ENCODE measurements around the gene TMTC4.

Gene TMTC4

DNA sequence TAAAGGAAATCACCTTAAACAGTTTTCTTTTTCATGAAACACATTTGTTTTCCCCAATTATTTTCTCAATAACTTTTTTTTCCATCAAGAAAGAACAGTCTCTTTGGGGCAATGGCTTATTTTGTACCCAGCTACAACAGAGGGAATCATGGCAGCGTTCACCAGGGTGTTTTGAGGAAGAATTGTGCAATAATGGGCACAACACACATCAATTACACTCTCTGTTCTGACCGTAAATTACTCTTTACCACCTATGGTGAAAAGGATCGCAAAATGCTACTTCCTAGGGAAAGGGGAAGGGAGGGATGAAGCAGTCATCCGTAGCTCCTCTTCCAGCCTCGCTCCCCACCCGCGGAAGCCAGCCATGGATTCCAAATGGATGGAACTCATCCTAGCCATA, 38.6 kb downstream of the TMTC4 start:
- in situ Hi-C loops (cut with MboI; ENCODE audit: low sequenced_read_pairs): no loop called here

DNA sequence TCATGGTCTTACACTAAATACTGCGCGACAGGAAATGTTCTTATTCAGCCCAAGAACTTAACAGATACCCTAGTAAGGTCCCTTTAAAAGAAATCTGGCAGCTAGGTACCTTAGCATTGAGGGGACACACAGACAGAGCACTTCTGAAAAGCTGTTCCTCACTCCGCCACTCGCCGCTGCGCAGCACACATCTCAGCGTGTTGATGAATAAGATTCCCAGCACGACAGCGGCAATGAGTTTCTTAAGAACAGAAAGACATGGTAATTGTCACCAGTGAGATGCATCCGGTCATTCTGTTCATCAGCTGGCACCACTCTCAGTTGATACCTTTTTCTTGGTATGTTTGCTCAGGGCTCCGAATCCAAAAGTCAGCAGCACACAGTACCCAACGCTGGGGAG, 39.9 kb downstream of the TMTC4 start:
- in situ Hi-C loops (cut with MboI; ENCODE audit: low sequenced_read_pairs): no loop called here

DNA sequence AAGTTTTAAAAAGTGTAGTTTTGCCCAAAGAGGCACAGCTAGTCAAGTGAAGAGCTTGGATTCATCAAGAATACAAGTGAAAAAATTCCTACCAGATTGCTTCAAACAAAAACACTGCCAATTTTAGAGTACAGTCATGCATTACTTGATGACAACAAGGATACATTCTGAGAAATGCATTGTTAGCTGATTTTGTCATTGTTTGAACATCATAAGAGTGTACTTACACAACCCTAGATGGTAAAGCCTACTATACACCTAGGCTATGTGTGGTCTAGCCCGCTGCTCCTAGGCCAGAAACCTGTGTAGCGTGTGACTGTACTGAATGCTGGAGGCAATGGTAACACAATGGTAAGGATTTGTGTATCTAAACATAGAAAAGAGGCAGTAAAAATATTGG, 41.1 kb downstream of the TMTC4 start:
- in situ Hi-C loops (cut with MboI; ENCODE audit: low sequenced_read_pairs): no loop called here

DNA sequence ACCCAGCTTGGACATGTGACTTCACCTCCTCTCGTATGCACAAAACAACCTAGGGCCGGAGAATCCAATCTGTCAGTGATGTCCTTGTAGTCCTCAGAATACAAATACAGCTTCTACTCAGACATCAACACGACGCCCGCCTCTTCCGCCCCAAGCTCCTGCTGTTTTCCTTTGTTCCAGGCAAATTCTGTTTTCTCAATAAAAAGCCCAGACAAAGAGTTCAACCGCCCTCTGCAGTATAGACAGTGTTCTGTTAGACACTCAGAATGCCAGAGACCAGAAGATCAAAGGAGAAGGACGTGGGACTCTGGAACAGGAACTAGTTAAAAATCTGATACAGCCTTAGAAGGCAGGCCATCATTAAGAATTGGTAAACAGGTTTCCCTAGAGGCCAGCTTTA, 44.0 kb downstream of the TMTC4 start:
- in situ Hi-C loops (cut with MboI; ENCODE audit: low sequenced_read_pairs): no loop called here

DNA sequence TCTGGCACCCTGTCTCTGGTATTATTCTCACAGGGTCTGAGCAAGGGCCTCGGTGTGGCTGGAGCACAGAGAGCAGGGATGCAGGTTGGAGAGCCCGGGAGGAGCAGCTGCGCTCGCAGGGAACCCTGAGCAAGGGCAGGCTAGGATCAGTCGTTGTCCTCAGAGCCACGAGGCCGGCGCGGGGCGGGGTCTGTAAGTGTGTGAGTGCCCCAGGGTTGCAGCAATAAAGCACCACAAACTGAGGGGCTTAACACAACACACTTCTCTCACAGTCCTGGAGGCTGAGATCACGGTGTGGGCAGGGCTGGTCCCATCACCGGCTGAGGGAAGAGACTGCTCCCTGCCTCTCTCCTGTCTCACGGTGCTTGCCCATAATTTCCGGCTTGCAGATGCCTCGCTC, 47.5 kb downstream of the TMTC4 start:
- in situ Hi-C loops (cut with MboI; ENCODE audit: low sequenced_read_pairs): no loop called here

DNA sequence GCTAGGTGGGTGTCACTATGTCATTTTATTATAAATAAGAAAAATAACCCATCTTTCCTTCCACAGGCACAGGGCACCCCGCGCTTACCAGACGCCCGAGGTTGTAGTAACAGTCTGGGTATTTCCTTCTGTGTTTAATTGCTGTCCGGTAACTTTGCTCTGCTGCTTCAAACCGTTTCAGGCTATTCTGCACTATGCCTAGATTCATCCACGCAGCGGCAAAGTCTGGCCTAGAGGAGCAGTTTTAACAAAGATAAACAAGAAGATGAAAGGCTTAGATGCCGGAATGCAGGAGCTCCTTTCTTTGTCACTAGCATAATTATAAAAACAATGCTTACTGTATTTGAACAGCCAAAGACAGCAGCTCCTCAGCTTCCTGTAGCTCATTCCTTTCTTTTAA, 49.1 kb downstream of the TMTC4 start:
- in situ Hi-C loops (cut with MboI; ENCODE audit: low sequenced_read_pairs): no loop called here

DNA sequence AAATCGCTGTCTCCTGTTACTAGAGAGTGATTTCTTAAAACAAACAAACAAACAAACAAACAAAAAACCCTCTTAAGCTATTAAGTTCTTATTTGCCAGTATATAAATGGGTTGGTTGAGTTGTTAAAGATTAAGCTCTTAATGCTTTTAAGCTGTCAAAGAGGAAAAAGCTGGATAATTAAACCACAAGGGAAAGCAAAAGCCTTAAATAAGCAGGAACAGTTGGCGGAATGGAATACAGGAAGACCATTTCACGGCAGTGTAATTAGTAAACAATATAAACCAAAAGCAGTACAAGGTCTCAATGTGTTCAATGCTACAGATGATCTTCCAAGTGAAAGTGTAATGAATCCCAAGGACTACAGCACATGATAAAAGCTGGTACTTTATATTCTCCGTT, 53.8 kb downstream of the TMTC4 start:
- in situ Hi-C loops (cut with MboI; ENCODE audit: low sequenced_read_pairs): loop anchor here (25.0 kb wide), 1 partner anchor 92 kb away; no protein-coding TSS in a partner anchor

DNA sequence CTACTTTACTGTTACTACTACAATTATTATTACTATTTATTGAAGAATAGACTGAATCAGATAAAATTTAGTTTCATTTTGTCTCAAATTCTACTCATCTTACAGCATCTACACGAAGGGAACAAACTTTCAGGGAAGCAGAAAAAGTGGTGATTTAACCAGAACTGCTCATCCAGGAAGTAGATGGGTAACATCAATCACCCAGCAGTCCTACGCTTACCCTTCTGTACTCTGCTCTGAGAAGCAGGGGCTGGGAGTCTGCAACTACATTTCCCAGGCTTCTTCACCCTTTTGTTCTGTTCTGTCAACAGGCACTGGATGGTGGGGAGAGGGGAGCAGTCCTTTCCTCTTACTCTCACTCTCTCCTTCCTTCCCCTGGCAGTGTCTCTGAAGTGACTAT, 54.7 kb downstream of the TMTC4 start:
- in situ Hi-C loops (cut with MboI; ENCODE audit: low sequenced_read_pairs): loop anchor here (25.0 kb wide), 1 partner anchor 92 kb away; no protein-coding TSS in a partner anchor

DNA sequence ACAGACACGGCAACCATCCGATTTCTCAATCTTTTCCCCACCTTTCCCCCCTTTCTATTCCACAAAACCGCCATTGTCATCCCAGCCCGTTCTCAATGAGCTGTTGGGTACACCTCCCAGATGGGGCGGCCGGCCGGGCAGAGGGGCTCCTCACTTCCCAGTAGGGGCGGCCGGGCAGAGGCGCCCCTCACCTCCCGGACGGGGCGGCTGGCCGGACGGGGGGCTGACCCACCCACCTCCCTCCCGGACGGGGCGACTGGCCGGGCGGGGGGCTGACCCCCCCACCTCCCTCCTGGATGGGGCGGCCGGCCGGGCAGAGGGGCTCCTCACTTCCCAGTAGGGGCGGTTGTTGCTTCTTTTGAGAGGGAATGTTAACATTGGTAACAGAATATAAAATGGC, 55.7 kb downstream of the TMTC4 start:
- in situ Hi-C loops (cut with MboI; ENCODE audit: low sequenced_read_pairs): loop anchor here (25.0 kb wide), 1 partner anchor 93 kb away; no protein-coding TSS in a partner anchor

DNA sequence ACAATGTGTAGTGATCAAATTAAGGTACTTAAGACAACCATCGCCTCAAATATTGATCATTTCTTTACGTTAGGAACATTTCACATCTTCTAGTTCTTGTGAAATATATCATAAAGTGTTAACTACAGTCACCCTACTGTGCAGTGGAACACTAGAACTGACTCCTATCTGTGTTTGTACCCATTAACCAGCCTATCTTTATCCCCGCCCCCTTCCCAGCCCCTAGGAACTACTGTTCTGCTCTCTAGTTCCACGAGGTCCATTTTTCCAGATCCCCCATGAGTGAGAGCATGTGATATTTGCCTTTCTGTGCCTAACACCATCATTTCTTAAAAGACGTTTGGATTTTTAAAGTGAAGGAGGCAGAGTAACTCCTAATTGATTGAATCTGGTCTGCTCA, 61.6 kb downstream of the TMTC4 start:
- in situ Hi-C loops (cut with MboI; ENCODE audit: low sequenced_read_pairs): loop anchor here (25.0 kb wide), 1 partner anchor 99 kb away; no protein-coding TSS in a partner anchor

DNA sequence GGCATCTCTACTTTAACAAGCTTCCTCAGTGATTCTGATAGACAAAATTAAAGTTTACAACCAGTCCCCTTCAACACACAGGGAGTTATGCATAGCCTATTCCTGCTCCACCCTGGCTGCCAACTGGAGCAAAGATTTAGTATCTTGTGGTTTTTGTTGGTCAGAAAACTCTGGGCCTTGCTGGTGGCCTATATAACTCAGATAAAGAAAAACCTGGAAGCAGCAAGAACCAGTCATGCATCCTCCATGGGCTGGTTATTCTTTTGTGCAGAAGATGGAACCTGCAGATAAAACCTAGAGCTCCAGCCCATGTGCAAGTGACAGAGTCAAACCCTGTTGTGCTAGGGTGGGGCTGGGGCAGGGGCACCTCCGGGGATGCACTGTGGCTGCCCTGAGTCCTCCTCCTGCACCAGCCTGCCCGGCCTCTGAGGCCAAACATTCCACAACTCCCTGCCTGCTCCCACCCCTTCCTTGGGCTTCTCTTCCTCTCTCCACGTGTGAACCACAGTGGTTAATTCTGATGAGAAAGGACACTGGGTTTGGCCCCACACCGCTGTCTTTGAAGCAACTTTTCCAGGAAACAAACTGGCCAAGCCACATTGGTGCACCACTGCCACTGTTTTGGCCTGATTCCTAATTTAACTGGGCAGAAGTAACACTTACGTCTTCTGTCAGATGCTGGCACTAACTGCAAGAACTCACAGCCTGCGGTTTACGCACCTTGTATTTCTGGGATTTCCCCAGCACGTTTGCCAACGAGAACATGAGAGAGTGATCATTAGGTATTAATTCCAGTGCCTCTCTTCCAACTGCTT, 62.7 kb downstream of the TMTC4 start:
- in situ Hi-C loops (cut with MboI; ENCODE audit: low sequenced_read_pairs): loop anchor here (25.0 kb wide), 1 partner anchor 100 kb away; no protein-coding TSS in a partner anchor

DNA sequence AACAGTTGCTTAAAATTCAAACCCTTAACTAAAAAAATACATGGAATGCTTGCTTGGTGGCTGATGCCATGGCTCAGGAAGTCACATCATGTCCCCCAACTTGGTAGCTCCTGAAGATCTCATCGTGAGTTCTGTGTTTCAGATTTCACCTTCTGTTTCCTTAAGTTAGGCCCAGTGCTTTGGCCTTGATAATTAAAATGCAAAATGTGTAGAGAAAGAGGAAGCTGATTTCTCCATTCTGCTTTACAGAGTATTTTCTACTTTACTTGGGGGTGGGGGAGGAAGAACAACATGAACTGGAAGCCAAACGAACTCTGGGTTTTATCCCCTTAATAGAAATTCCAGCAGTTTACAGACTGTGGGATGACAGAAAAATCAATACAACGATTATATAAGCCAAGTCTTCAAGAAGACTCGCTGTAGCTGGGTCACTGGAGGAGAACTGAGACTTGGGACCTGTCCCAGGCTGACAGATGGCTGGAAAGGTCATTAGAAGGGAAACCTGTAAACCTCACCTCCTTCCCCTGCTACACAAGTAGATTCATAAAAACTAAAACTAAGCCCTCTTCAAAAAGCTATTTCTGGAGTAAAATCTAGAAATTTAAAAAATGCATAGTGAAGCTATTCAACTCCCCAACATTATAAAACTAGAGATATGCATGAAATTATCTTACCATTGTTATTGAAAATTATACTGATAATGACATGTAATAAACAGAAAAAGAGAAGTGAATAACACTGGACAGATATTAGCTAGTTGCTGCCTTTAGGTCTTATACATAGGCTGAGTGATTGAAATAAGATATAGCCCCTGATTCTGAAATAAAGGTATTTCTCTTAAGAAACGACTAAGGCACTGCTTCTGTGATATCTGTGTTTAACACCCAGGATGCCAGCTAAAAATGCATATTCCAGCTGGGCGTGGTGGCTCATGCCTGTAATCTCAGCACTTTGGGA, 63.9 kb downstream of the TMTC4 start:
- in situ Hi-C loops (cut with MboI; ENCODE audit: low sequenced_read_pairs): loop anchor here (25.0 kb wide), 1 partner anchor 102 kb away; no protein-coding TSS in a partner anchor

DNA sequence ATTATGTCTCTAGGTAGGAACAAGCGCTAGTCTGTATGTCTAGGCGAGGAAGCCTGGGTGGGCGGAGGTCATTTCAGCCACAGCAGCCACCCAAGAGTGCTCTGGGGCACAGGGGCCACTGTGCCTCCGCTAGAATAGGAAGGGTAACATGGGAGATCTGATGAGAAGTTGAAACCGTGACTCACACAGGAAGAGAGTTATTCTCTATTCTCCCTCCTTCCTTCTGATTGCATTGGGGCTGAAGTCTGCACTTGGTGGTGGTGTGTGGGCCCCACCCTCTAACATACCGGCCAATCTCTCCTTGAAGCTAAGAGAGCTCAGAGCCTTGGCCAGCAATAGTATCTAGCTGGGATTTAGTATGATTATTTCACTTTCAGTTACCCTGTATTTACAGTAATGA, 65.7 kb downstream of the TMTC4 start:
- in situ Hi-C loops (cut with MboI; ENCODE audit: low sequenced_read_pairs): loop anchor here (25.0 kb wide), 1 partner anchor 103 kb away; no protein-coding TSS in a partner anchor

DNA sequence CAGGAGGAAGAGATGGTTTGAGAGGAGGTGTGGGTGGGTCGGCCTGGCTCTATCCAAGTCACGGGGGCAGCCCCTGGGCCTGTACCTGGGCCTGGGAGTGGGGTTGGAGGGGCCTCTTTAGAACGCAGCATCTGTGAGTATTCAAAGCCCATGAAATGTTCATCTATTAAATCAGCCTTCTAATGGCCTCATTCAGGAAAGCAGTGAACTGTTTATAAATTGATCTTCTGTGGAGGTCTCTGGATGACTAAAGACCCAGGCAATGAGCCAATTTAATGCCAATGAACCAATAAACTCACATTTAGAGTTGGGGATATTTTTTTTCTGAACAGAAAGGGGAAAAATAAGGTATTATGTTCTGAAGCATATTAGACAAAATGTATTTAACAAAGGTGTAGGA, 66.1 kb downstream of the TMTC4 start:
- in situ Hi-C loops (cut with MboI; ENCODE audit: low sequenced_read_pairs): loop anchor here (25.0 kb wide), 1 partner anchor 104 kb away; no protein-coding TSS in a partner anchor

DNA sequence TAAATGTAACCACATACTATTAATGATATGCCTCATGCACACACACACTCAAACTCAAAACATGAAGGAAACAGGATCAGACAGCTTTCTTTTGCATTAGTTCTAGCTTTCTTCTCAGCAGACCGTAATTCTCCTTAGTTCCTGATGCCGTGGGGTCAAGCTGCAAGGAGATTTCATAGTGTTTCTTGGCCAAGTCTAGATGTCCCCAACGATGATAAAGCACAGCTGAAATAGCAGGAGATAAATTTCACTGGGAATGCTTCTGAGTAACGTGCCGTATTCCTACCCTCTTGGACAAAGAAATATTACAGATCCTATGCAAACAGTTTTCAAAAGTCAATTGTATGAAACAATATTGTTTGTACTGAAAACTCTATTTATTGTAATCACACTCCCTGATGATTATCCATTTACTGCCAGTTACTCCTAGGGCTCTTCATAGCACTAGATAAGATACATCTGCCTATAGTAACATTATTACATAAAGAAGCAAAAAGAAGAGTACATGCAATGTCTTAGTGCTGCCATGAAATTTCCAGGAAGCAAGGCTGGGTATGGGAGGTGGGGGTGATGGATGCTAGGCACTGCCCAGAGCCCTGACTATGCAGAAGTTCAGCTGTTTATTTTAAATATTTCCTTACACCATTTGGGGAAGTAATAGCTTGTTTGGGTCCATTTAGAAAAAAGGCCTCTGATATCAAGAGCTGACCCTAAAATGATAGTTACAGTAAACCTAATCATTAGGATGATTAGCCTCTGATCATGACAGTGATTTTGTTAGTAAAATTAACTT, 69.5 kb downstream of the TMTC4 start:
- in situ Hi-C loops (cut with MboI; ENCODE audit: low sequenced_read_pairs): loop anchor here (25.0 kb wide), 1 partner anchor 107 kb away; no protein-coding TSS in a partner anchor

DNA sequence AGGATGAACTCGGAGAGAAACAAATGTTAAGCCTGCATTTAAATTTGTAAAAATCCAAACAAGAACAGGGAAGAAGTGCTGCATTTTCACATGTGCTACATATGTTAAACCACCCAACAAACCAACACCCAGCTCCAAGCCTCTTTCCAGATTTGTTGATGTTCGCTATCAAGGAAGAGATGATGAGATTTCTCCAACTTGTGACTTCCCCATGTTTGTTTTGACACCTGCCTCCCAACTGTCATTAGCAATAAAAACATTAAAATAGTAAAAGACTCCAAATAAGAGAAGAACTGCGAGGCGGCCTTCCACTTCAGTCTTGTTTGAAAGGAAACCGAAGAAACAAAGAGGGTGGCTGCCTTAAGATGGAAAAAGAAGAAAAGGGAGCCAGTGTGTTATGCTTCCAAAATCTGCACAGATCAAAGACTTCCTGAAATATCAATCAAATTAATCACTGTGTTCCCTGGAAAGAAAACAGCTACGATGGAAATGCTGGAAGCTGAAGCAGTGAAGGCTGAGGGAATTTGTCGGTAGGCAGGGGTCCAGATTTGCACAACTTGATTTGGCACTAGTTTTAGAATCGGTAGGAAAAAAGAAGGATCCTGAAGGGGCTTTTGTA, 72.0 kb downstream of the TMTC4 start:
- in situ Hi-C loops (cut with MboI; ENCODE audit: low sequenced_read_pairs): loop anchor here (25.0 kb wide), 1 partner anchor 110 kb away; no protein-coding TSS in a partner anchor

DNA sequence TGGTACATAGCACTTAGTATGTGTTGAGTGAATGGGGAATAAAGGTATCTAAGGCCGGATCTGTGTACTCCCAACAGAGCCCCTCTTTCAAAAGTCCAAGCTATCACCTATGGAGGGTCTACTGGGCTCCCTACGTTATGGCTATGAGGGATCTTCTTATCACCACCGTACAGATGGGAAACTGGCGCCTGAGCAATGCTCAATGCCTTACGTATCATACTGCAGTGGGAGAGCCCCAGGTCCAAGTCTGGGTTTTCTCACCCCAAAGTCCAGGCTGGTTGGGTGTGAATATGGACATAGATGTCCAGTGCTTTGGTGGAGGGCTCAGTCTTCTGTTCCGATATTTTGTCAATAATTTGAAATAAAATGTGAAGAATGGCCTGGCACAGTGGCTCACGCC, 72.9 kb downstream of the TMTC4 start:
- in situ Hi-C loops (cut with MboI; ENCODE audit: low sequenced_read_pairs): loop anchor here (25.0 kb wide), 1 partner anchor 111 kb away; no protein-coding TSS in a partner anchor

DNA sequence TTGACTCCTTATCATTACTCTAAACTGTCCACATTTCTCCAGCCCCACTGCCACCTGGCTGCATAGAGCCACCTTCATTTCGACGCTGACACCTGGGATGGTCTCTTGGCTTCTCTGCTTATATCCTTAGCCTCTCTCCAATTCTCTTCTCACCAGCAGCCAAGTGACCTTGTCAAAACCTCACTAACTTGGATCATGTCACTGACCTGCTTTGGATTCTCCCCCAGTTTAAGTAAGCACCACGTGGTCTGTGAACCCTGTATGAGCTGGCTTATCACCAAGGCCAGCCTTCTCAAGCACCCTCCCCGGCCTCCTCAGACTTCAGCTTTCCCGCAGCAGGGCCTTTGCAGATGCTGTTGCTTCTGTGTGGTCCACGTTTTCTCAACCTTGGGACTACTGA, 73.7 kb downstream of the TMTC4 start:
- in situ Hi-C loops (cut with MboI; ENCODE audit: low sequenced_read_pairs): loop anchor here (25.0 kb wide), 1 partner anchor 111 kb away; no protein-coding TSS in a partner anchor

DNA sequence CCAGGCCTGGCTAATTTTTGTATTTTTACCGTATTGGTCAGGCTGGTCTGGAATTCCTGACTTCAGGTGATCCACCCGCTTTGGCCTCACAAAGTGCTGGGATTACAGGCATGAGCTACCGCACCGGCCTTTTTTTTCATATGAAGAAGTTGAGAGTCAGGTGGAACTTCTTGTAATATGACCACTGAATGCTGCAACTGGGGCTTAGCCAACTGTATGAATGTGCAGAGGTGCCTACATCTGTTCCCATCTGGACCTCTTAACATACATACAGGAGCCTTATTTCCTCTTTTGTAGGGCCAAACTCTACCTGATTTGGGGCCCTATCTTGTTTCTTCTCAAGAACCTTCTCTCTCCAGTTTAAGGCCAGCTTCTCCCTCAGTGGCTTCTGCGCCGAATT, 74.1 kb downstream of the TMTC4 start:
- in situ Hi-C loops (cut with MboI; ENCODE audit: low sequenced_read_pairs): loop anchor here (25.0 kb wide), 1 partner anchor 112 kb away; no protein-coding TSS in a partner anchor

DNA sequence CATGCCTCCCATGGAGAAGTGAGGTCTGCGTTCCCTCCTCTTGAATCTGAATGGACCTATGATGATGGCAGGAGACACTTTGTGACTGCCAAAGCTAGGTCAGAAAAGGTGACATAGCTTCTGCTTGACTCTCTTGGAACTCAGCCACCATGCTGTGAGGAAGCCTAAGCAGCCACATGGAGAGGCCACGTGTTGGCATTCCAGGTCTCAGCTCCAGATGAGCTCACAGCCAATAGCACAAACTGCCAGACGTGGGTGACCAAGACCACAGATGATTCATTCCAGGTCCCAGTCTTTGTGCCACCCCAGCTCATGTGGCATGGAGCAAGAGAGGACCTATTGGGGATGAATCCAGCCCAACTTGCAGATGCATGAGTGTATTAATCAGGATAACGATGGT, 77.3 kb downstream of the TMTC4 start:
- in situ Hi-C loops (cut with MboI; ENCODE audit: low sequenced_read_pairs): no loop called here

Data from HL-60/S4 treated with retinoic acid at 250 ng/mL for 4 days and 3 days (cell line).